Endodermal cell (in vitro differentiated cells): Measurements from ENCODE around the gene WDFY3. TPM values are rescaled to one million over a fixed set of nuclear protein-coding genes. Genes with fewer than 3 reads are reported as not detected.
A peak's percentile ranks its signal among the peaks of the same experiment; 100 is the strongest.

Source experiments
- DNase-seq: peaks from one replicate; pipeline ENCODE4 v3.0.0-alpha.2; 2017
- H3K27ac ChIP-seq: 2 replicates; pipeline ENCODE4 v1.5.1; 2013; ENCODE audit warnings: mild to moderate bottlenecking, low read depth, low read length, moderate library complexity
- H3K27me3 ChIP-seq: 2 replicates; pipeline ENCODE4 v1.6.1; 2013; ENCODE audit warnings: mild to moderate bottlenecking, low read length, moderate library complexity; ENCODE audit not compliant: insufficient read depth, control insufficient read depth, poor library complexity, severe bottlenecking
- H3K36me3 ChIP-seq: 2 replicates; pipeline ENCODE4 v1.7.0; 2013; ENCODE audit warnings: mild to moderate bottlenecking, low read length, moderate library complexity; ENCODE audit not compliant: control insufficient read depth, insufficient read depth
- H3K4me1 ChIP-seq: one replicate; pipeline ENCODE4 v1.7.0; 2013; ENCODE audit warnings: low read length; ENCODE audit not compliant: control insufficient read depth, insufficient read depth
- H3K4me3 ChIP-seq: 2 replicates; pipeline ENCODE4 v1.5.1; 2013; ENCODE audit warnings: mild to moderate bottlenecking, low read length, moderate library complexity
- H3K9ac ChIP-seq: 2 replicates; pipeline ENCODE4 v1.6.1; 2013; ENCODE audit warnings: mild to moderate bottlenecking, low read length, moderate library complexity; ENCODE audit not compliant: poor library complexity, severe bottlenecking; ENCODE audit errors: extremely low read depth
- H3K9me3 ChIP-seq: 2 replicates; pipeline ENCODE4 v1.6.1; 2013; ENCODE audit warnings: mild to moderate bottlenecking, low read length, moderate library complexity; ENCODE audit not compliant: control insufficient read depth
- H3K27ac Mint-ChIP-seq: 2 replicates; pipeline ENCODE4 v1.8.0; 2020; ENCODE audit warnings: mixed read lengths
- H3K27me3 Mint-ChIP-seq: 2 replicates; pipeline ENCODE4 v1.8.0; 2021; ENCODE audit warnings: mild to moderate bottlenecking, mixed read lengths; ENCODE audit not compliant: insufficient read depth
- H3K36me3 Mint-ChIP-seq: 2 replicates; pipeline ENCODE4 v1.8.0; 2020; ENCODE audit warnings: low read depth, mixed read lengths
- H3K4me1 Mint-ChIP-seq: 2 replicates; pipeline ENCODE4 v1.8.0; 2020; ENCODE audit warnings: mixed read lengths
- H3K4me3 Mint-ChIP-seq: 2 replicates; pipeline ENCODE4 v1.8.0; 2020; ENCODE audit warnings: mild to moderate bottlenecking, moderate library complexity, mixed read lengths
- H3K9me3 Mint-ChIP-seq: 2 replicates; pipeline ENCODE4 v1.8.0; 2020; ENCODE audit warnings: mild to moderate bottlenecking, mixed read lengths
- CTCF ChIP-seq: fragments of 200-600 bp; sonication (generic); conservative IDR thresholded peaks from 2 replicates; pipeline ENCODE4 v1.5.0; 2021; ENCODE audit warnings: antibody characterized with exemption, mild to moderate bottlenecking
- WGBS, 2 experiments: methylation state at CpG; one replicate each; pipeline versions ENCODE4 v1.1.5 to v1.1.7; 2013; ENCODE audit warnings: missing lambda C conversion rate in 2 of 2, mixed read lengths in 1 of 2; ENCODE audit not compliant: insufficient coverage in 1 of 2, insufficient read length in 1 of 2; 5-methylcytosine and 5-hydroxymethylcytosine counted together
- total RNA-seq, 2 donors: library from RNA; stranded (reverse); fragmentation: NEBNext Ultra II Directional in 1 of 2; extraction: Animal tissue kit (Norgen Biotek cat#: 25700) in 1 of 2; gene quantifications; 2 replicates in 1 of 2; 3 replicates in 1 of 2; pipeline ENCODE4 v1.2.1, GENCODE V29; 2021

WDFY3 gene
- total RNA-seq, 2 donors from 2014 or later = 91.1 to 103 TPM

GRCh38 chr4:84737656-84738055 is 228.8 kb downstream of the WDFY3 start:
- Histone ChIP-seq H3K4me3 (no peak overlapping the region), H3K27me3 (no peaks in the 10 kb centered on the region), H3K9me3 (no peaks in the 10 kb centered on the region), H3K9ac (no peak overlapping the region), H3K27ac (no peak overlapping the region), H3K4me1 (peaks cover 4% of the 10 kb centered on the region), H3K36me3 (peaks cover 93% of the 10 kb centered on the region)
- Mint-ChIP-seq H3K27me3 (no peaks in the 10 kb centered on the region), H3K4me1 (peaks cover 9% of the 10 kb centered on the region), H3K4me3 (no peak overlapping the region), H3K9me3 (no peaks in the 10 kb centered on the region), H3K36me3 (peaks cover 58% of the 10 kb centered on the region), H3K27ac (peak overlapping the region; percentile 70)
- TF ChIP-seq CTCF = no peak
- WGBS, 2 experiments = 69 to 81% methylated on average over 3 of the region's 3 CpGs
- DNase-seq = peak; percentile 63

DNA sequence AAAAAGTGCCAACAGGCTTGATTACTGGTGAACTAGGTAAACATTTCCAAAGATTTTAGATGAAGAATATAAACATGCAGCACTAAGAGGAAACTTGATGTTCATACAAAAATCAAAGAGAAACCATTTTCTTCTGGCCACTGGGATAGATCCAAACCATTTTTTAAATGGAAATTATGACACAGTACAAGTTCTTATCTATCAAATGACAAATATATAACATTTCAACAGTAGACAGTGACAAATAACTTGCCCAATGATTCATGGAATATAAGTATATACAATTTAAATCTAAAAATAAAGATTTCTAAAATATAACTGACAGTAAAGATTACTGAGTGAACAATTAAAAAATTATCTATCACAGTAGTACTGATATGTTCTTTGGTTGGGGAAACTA is 232.5 kb downstream of the WDFY3 start:
- H3K4me1 Mint-ChIP-seq = peaks cover 9% of the 10 kb centered on the region
- DNase-seq = no peak
- Histone ChIP-seq H3K4me3 (no peak overlapping the region), H3K9ac (no peak overlapping the region), H3K4me1 (peaks cover 4% of the 10 kb centered on the region), H3K27ac (no peak overlapping the region), H3K36me3 (peaks cover 76% of the 10 kb centered on the region), H3K27me3 (no peaks in the 10 kb centered on the region), H3K9me3 (no peaks in the 10 kb centered on the region)
- peaks cover 62% of the 10 kb centered on the region for H3K36me3 Mint-ChIP-seq
- no peak for TF ChIP-seq CTCF
- H3K27me3 Mint-ChIP-seq = no peaks in the 10 kb centered on the region
- H3K4me3 Mint-ChIP-seq = no peak overlapping the region
- H3K9me3 Mint-ChIP-seq = no peaks in the 10 kb centered on the region
- H3K27ac Mint-ChIP-seq = no peak overlapping the region

GRCh38 chr4:84733343-84734033 is 233.0 kb downstream of the WDFY3 start:
- Histone ChIP-seq H3K27ac (no peak overlapping the region), H3K27me3 (no peaks in the 10 kb centered on the region), H3K9me3 (no peaks in the 10 kb centered on the region), H3K4me1 (peaks cover 4% of the 10 kb centered on the region), H3K36me3 (peaks cover 72% of the 10 kb centered on the region), H3K9ac (no peak overlapping the region), H3K4me3 (no peak overlapping the region)
- no peak overlapping the region for H3K27ac Mint-ChIP-seq
- H3K27me3 Mint-ChIP-seq = no peaks in the 10 kb centered on the region
- TF ChIP-seq CTCF = no peak
- H3K4me1 Mint-ChIP-seq = peaks cover 9% of the 10 kb centered on the region
- H3K4me3 Mint-ChIP-seq = no peak overlapping the region
- DNase-seq = no peak
- 92 to 93% methylated on average over 11 to 13 of the region's 13 CpGs for WGBS, 2 experiments
- H3K36me3 Mint-ChIP-seq = peaks cover 57% of the 10 kb centered on the region
- no peaks in the 10 kb centered on the region for H3K9me3 Mint-ChIP-seq
